Iris pigment epithelial cell (primary cell): ENCODE results near the gene CPSF3.
A peak's percentile ranks its signal among the peaks of the same experiment; 100 is the strongest.
"Not testable (repeated sequence)": the region's sequence is repeated elsewhere in the genome, so short reads cannot be mapped to it uniquely, and the experiment has no call there.

ENCODE experiments used
- DNase-seq: peaks from one replicate; pipeline ENCODE4 v3.0.0-alpha.2; 2011; ENCODE audit warnings: low read depth

Gene CPSF3

GRCh38 chr2:9394816-9395215, 28.6 kb upstream of the CPSF3 start:
- no peak for DNase-seq

DNA sequence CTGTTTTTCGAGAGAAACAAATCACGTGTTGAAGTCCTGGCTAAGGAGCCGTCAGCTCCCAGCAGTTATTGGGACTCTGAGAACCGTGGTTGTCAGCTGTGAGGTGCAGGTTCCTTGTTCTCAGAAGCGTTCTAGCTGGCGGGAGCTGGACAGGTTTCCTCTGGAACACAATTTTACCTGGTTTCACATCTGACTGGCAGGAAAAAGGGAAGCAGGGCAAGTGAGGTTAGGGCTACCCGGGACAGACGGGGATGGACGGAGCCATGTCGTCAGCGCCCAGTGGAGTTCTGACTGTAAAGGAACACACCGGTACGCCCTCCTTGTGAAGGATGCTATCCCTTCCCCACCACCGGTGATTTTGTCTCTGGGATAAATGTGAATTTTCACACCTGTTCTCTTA, 26.3 kb upstream of the CPSF3 start:
- DNase-seq = no peak

DNA sequence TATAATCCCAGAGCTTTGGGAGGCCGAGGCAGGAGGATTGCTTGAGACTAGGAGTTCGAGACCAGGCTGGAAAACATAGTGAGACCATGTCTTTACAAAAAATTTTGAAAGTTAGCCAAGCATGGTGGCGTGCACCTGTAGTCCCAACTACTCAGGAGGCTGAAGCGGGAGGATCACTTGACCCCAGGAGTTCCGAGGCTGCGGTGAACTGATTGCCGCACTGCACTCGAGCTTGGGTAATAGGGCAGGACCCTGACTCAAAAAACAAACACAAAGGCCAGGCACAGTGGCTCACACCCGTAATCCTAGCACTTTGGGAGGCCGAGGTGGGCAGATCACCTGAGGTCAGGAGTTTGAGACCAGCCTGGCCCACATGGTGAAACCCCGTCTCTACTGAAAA, 25.2 kb upstream of the CPSF3 start:
- DNase-seq = not testable (repeated sequence)

DNA sequence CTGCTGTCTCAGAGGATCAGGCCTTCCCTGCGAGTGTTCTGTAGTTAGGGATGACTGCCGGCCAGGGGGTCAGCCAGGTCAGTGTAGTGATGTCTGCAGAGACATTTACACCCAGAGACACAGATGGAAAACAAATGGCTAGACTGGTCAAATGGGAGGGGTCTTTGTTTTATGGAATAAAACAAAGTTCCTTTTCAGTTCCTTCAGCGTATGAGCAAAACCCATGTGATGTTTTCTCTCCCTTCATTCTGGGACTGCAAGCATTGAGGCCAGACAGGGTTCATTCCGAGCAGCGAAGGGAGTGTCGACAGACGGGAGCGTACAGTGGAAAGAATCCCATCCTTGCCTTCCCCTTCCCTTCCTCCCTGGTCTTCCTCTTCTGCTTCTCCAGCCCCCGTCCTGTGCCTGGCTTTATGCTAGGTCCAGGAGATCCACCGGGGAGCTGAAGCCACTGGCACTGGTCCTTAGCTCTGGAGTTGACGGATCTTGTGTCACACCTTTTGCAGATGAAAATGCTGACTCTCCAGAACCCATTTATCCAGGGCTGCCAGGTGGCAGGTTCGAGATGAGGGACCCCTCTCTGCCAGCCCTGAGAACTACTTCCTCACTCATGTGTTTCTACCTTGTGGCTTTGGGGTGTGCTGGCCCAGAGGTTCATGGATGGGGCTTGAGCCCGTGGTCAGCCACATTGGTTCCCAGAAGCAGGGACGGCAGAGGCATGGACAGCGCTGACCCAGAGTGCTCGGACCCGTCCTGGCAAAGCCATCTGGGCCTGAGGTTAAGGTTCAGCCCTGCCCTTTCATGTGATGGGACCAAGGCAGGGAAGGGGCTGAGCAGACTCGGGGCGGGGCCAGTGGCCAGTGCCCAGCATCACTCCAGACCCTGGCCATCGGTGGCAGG, 24.3 kb upstream of the CPSF3 start:
- DNase-seq = no peak

GRCh38 chr2:9400268-9401058, 23.0 kb upstream of the CPSF3 start:
- no peak for DNase-seq

DNA sequence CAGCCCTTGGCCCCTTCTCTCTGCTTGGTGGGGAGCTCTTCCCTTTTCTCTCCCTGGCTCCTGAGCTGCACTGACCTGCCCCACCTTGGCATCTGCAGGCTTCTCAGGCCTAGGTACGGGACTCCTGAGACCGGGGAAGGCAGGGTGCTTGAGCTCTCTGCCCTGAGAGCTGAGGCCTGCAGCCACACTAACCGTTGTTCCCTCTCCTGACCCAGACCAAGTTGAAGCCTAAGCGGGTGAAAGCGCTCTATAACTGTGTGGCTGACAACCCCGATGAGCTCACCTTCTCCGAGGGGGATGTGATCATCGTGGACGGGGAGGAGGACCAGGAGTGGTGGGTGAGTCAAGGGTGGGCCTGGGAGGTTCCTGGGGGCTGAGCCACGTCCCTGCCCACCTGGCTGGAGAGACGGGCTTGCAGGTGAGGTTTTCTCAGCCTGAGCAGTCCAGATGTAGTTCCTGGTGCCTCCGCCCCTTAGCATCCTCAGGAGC, 22.4 kb upstream of the CPSF3 start:
- no peak for DNase-seq

DNA sequence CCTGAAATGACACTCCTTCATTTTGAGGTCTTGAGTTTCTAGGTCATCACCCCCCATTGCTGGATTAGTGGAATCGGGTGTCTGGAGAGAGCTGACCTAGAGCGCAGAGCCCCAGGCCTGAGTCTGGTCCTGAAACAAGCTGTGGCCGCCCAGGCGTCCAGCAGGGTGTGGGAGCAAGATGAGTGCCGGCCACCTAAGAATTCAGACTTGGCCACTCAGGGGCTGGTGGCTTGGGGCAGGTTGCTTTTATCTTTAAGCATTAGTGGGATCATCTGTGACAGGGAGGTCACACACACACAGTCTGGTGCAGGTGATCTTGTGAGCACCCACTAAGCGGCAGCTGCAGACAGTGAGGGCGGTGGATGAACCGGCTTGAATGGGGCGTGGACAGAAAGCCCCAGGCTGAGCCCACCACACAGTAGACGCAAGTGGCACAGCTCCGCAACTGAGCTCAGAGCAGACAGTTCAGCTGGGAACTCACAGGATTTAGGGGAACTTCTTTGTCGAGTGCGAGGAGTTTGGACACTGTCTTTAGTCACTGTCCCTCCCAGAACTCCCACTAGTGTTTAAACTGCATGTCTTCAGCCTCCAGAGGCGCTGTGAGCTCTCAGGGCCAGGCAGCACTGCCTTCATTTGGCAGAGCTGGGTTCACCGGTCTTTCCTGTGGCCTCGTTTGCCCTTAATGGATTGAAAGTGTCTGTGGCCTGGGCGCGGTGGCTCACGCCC, 21.6 kb upstream of the CPSF3 start:
- DNase-seq = no peak

DNA sequence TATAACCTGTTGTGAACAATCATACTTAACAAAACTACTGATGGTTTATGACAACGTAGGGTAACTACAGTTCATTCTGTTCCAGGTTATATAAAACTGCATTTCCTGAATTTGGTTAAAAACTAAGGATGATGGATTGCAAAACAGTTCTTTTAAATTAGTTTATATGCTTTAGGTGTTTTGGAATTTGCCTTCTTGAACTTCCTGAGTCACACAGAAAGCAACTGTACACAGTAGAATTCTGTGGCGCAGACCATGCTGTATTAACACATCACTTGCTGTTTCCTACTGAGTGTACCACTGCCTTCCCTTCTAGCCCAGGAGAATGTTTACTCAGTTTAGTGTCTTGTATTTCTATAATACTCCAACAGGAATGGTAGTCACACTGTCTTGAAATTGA, 19.5 kb upstream of the CPSF3 start:
- peak; percentile 91 for DNase-seq

- DNase-seq = no peak
These were observed 19.0 kb upstream of the CPSF3 start for GRCh38 chr2:9404451-9404850.

DNA sequence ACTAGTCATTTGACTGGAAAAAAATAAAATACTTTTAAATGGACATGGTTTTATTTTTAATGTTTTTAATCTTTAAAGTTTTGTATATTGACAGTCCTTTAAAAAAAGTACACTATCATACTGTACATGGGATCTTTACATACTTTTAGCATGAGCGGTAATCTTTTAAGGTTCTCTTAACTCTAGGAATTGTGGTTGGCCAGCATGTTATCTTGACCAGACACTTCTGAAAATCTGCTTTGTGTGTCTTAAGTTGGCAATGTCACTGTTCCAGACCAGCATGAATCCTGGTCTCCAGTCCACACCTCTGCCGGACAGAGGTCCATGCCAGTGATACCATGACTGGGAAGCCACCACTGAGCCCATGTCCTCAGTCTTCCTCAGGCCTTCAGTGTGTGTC, 17.8 kb upstream of the CPSF3 start:
- peak; percentile 49 for DNase-seq

DNA sequence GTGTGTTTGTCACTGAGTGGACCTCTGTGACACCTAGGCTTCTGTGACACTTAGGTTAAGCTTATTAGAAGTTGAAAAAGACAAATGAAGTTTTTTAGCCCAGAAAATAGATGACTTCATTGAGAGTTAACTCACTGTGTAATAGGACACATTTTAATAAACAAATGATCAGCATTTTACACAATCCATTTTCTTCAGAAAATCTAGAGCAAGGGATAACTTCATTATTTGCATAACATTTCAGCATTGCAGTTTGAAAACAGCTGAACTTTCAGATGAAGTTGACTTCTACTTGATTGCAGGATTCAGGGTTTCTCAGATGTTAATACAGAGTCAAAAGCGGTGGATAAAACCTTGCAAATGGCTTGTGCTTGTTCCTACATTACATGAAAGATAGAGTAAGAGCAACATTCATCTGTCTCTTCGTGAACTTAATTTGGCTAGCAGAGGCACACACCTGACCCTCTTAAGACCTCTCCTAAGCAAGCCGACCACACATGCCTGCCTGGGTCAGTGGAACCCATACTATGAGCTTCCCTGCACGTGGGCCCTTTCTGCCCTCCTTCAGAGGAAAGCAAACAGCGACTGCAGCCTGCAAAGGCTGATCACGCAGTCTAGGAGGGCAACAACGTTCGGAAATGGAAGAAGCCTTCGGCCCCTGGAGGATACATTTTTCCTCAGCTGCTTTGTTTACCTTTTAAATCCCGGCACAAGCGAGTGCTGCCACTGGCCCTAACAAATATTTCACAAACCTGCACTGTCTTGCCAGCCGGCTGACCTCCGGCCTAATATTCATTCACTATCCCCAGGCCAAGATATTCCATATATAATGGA, 16.7 kb upstream of the CPSF3 start:
- no peak for DNase-seq

DNA sequence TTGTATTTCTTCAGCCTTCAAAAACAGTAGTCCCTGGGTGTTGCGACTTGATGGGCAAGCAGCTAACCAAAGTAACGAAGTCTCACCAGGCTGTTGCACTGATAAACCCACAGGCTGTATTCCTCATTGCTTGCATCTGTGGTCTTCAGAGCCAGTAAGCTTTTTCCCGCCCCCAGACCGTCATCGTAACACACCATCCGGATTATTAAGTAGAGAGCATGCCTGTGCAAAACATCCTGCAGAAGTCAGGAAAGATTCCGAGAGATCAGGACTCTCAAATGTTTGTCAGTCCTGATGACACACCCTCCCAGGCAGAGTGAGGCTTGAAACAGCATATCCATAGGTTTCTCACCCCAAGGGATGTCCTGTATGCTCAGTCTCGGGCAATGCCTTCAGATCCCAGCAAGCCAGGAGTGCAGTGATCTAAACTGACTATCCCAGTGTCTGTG, 16.1 kb upstream of the CPSF3 start:
- DNase-seq = peak; percentile 78

- DNase-seq = no peak
These were observed 14.8 kb upstream of the CPSF3 start for GRCh38 chr2:9408641-9409151.

DNA sequence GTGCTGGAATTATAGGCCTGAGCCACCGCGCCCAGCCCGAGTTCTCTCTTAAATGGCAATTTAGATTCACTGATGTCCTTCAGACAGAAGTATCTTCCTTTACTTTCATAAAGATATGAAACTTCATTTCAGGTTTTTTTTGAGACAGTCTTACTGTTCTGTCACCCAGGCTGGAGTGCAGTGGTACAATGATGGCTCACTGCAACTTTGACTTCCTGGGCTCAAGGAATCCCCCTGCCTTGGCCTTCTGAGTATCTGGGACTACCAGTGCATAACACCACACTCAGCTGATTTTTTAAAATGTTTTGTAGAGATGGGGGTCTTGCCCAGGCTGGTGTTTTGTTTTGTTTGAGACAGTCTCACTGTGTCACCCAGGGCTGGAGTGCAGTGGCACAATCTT, 13.3 kb upstream of the CPSF3 start:
- no peak for DNase-seq

DNA sequence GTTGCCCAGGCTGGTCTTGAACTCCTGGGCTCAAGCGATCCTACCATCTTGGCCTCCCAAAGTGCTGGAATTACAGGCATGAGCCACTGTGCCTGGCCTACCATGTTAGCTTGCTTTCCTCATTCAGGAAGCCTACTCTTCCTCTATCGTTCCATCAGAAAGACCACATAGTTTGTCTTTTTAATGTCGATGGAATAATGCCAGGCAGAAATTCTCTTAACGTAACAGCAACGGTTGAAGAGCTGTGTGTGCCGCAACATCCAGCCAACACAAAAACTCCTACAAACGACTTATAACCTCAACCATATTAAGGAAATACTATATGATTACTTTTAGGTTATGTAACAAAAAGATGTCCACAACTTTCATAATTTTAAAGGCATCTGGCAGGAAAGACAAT, 10.7 kb upstream of the CPSF3 start:
- DNase-seq = no peak

- DNase-seq = no peak
These were observed 7.8 kb upstream of the CPSF3 start for GRCh38 chr2:9415516-9416169.

GRCh38 chr2:9416267-9416961, 7.0 kb upstream of the CPSF3 start:
- DNase-seq = no peak

GRCh38 chr2:9416962-9417316, 6.5 kb upstream of the CPSF3 start:
- DNase-seq = no peak

DNA sequence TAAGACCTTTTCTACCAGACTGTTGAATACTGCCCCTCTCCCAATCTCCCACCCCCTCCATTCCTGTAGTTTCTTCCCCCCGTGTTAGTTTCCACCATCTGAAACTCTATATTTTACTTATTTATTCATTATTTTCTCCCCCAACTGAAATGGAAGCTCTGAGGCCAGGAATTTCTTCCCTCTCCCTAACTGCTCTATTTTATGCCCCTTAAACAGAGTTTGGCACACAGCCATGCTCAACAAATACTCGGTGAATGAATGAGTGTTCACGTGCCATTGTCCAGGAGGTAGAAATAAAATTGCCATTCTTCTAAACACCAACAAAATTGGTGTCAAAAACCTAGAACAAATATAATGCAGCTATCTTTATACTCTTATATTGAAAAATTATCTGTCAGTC, 5.7 kb upstream of the CPSF3 start:
- no peak for DNase-seq

DNA sequence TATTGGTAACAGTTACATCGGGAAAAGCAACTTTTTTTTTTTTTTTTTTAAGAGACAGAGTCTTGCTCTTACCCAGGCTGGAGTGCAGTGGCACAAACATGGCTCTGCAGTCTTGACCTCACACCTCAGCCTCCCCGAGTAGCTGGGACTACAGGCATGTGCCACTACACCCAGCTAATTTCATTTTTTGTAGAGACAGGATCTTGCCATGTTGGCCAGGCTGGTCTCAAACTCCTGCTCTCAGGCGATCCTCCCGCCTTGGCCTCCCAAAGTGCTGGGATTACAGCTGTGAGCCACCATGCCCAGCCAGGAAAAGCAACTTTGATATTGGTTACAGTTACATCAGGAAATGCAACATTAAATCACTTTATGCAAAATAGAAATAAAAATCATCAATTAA, 4.7 kb upstream of the CPSF3 start:
- no peak for DNase-seq
